ENCODE results near the gene VPS39.

VPS39 gene

DNA sequence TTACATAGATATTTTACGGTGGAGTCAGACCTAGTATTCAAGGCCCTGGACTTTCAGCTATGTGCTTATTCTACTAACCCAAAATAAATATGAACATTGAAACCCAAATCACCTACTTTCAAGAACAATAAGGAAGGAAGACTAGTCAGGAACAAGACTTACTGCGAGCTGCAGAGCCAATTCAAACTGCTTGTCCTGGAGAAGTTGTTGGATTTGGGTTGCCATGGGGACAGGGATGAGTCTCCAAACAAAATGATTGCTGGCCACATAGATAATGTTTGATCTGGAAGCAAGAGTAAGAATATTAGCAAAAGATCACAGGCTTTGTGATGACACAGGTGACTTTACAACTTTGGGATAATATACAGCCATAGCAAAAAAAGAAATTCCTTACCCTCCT is 30.0 kb downstream of the VPS39 start:
- Histone ChIP-seq H3K27me3 (ENCODE audit: low read depth, low read length) (no peaks in the 10 kb centered on the region), H3K79me2 (ENCODE audit: low read length) (no peaks in the 10 kb centered on the region), H4K20me1 (ENCODE audit: insufficient read depth, low read length) (no peaks in the 10 kb centered on the region), H3K9ac (ENCODE audit: low read length) (no peak overlapping the region), H3K36me3 (replicated peaks; ENCODE audit: low read depth, low read length) (peaks cover 25% of the 10 kb centered on the region), H3K4me3 (ENCODE audit: low read length) (no peak overlapping the region), H3K4me1 (ENCODE audit: low read length) (no peaks in the 10 kb centered on the region), H3K27ac (ENCODE audit: low read length) (no peak overlapping the region), H3K4me2 (ENCODE audit: low read length) (no peak overlapping the region), H3K9me3 (ENCODE audit: insufficient read depth, low read length) (no peaks in the 10 kb centered on the region), H2AFZ (ENCODE audit: low read depth, low read length) (no peak overlapping the region)
- TF ChIP-seq EZH2phosphoT487 (IDR thresholded peaks at IDR 0.05; ENCODE audit: low read depth), result no peak
- TF ChIP-seq, protein P1, sequence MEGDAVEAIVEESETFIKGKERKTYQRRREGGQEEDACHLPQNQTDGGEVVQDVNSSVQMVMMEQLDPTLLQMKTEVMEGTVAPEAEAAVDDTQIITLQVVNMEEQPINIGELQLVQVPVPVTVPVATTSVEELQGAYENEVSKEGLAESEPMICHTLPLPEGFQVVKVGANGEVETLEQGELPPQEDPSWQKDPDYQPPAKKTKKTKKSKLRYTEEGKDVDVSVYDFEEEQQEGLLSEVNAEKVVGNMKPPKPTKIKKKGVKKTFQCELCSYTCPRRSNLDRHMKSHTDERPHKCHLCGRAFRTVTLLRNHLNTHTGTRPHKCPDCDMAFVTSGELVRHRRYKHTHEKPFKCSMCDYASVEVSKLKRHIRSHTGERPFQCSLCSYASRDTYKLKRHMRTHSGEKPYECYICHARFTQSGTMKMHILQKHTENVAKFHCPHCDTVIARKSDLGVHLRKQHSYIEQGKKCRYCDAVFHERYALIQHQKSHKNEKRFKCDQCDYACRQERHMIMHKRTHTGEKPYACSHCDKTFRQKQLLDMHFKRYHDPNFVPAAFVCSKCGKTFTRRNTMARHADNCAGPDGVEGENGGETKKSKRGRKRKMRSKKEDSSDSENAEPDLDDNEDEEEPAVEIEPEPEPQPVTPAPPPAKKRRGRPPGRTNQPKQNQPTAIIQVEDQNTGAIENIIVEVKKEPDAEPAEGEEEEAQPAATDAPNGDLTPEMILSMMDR (IDR thresholded peaks at IDR 0.05; ENCODE audit: low read depth, low read length), result no peak

DNA sequence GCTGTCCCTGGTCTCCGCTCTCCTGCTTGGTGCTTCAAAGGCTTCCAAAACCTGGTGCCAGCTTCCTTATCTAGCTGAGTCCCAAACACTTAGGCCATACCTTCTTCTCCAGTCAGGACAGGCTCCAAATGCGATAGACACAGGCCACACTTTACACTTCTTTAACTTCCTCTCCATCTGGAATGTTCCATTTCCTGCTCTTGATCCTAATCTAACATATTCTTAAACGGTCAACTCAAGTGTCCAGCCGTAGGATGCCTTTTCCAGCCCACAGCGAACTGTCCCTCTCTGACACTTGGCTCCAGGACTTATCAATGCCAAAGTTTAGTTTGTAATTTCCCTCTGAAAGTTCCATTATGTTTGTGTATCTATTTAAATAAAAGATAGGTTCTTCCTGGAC is 32.4 kb downstream of the VPS39 start:
- Histone ChIP-seq H4K20me1 (ENCODE audit: insufficient read depth, low read length) (no peaks in the 10 kb centered on the region), H3K4me1 (ENCODE audit: low read length) (peaks cover 9% of the 10 kb centered on the region), H3K79me2 (ENCODE audit: low read length) (no peaks in the 10 kb centered on the region), H3K9me3 (ENCODE audit: insufficient read depth, low read length) (no peaks in the 10 kb centered on the region), H3K27me3 (ENCODE audit: low read depth, low read length) (no peaks in the 10 kb centered on the region), H3K9ac (ENCODE audit: low read length) (no peak overlapping the region), H3K36me3 (replicated peaks; ENCODE audit: low read depth, low read length) (peaks cover 35% of the 10 kb centered on the region), H3K27ac (ENCODE audit: low read length) (no peak overlapping the region), H2AFZ (ENCODE audit: low read depth, low read length) (no peak overlapping the region), H3K4me3 (ENCODE audit: low read length) (no peak overlapping the region), H3K4me2 (ENCODE audit: low read length) (no peak overlapping the region)
- no peak for TF ChIP-seq EZH2phosphoT487 (IDR thresholded peaks at IDR 0.05; ENCODE audit: low read depth)
- TF ChIP-seq, protein P1 (IDR thresholded peaks at IDR 0.05; ENCODE audit: low read depth, low read length), result no peak

DNA sequence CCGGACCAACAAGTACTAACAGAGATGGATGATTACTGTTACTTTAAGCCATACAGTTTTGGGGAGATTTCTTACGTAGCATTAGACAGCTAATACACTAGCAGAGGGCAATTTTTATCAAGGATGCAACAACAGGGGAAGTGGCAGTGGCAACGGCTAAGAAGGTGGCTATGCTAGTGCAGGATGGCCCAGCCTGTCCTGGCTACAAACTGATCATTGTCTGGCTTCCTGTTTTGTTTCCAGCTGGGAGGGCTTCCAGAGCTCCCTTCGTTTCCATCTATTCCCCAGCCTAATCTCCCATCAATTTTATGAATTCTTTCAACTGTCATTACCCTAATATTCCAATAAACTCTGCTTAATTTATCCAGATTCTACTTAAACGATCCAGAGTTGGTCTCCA is 35.6 kb downstream of the VPS39 start:
- no peak overlapping the region for H3K27ac ChIP-seq (ENCODE audit: low read length)
- no peak overlapping the region for H3K4me3 ChIP-seq (ENCODE audit: low read length)
- no peaks in the 10 kb centered on the region for H3K9me3 ChIP-seq (ENCODE audit: insufficient read depth, low read length)
- H4K20me1 ChIP-seq (ENCODE audit: insufficient read depth, low read length), result no peaks in the 10 kb centered on the region
- H3K9ac ChIP-seq (ENCODE audit: low read length), result no peak overlapping the region
- H3K36me3 ChIP-seq (replicated peaks; ENCODE audit: low read depth, low read length), result peaks cover 39% of the 10 kb centered on the region
- H3K27me3 ChIP-seq (ENCODE audit: low read depth, low read length), result no peaks in the 10 kb centered on the region
- H3K4me2 ChIP-seq (ENCODE audit: low read length), result no peak overlapping the region
- TF ChIP-seq, protein P1 (IDR thresholded peaks at IDR 0.05; ENCODE audit: low read depth, low read length), result no peak
- no peak for TF ChIP-seq EZH2phosphoT487 (IDR thresholded peaks at IDR 0.05; ENCODE audit: low read depth)
- no peaks in the 10 kb centered on the region for H3K79me2 ChIP-seq (ENCODE audit: low read length)
- H2AFZ ChIP-seq (ENCODE audit: low read depth, low read length), result no peak overlapping the region
- peaks cover 9% of the 10 kb centered on the region for H3K4me1 ChIP-seq (ENCODE audit: low read length)

DNA sequence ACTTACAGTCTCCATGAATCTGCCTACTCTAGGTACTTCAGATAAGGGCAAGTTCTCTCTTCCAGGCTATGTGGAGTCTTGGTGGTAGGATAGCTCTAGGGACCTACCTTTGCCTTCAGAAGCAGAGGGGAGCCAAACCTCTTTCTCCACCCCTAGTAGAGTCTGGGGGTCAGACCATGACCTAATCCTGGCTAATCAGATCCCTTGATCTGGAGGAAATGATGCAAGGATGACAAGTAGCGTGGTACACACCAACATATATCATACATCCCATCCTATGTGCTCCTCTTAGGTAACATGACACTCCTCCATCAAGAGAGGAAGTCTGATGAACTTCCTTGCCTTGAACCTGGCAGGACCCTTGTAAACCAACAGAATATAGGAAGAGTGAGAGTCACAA is 36.3 kb downstream of the VPS39 start:
- Histone ChIP-seq H3K9ac (ENCODE audit: low read length) (no peak overlapping the region), H3K4me3 (ENCODE audit: low read length) (no peak overlapping the region), H3K4me1 (ENCODE audit: low read length) (peaks cover 9% of the 10 kb centered on the region), H2AFZ (ENCODE audit: low read depth, low read length) (no peak overlapping the region), H3K36me3 (replicated peaks; ENCODE audit: low read depth, low read length) (peaks cover 41% of the 10 kb centered on the region), H3K27ac (ENCODE audit: low read length) (no peak overlapping the region), H3K4me2 (ENCODE audit: low read length) (no peak overlapping the region), H3K9me3 (ENCODE audit: insufficient read depth, low read length) (no peaks in the 10 kb centered on the region), H3K79me2 (ENCODE audit: low read length) (no peaks in the 10 kb centered on the region), H3K27me3 (ENCODE audit: low read depth, low read length) (no peaks in the 10 kb centered on the region), H4K20me1 (ENCODE audit: insufficient read depth, low read length) (no peaks in the 10 kb centered on the region)
- TF ChIP-seq, protein P1 (IDR thresholded peaks at IDR 0.05; ENCODE audit: low read depth, low read length), result no peak
- no peak for TF ChIP-seq EZH2phosphoT487 (IDR thresholded peaks at IDR 0.05; ENCODE audit: low read depth)
